HepG2 (cell line): ENCODE data around the gene MYL6B. TPM values are rescaled to one million over a fixed set of nuclear protein-coding genes. Genes with fewer than 3 reads are reported as not detected.
A peak's percentile ranks its signal among the peaks of the same experiment; 100 is the strongest.

ENCODE experiments used
- CAMTA2 ChIP-seq: sonication (generic); formaldehyde crosslinking; IDR thresholded peaks from 2 replicates; pipeline ENCODE4 v1.4.0; 2020; ENCODE audit warnings: mild to moderate bottlenecking, missing genetic modification reagents, borderline replicate concordance
- CCAR2 ChIP-seq: fragments of 200-400 bp; formaldehyde crosslinking; optimal IDR thresholded peaks from 2 replicates; pipeline ENCODE3; 2018; ENCODE audit warnings: low read depth, mild to moderate bottlenecking, low read length, moderate library complexity
- CSRNP1 ChIP-seq: sonication (generic); formaldehyde crosslinking; IDR thresholded peaks from 2 replicates; pipeline ENCODE4 v1.8.1; 2023; ENCODE audit warnings: mild to moderate bottlenecking, missing genetic modification reagents
- FOSL1 ChIP-seq: sonication (generic); formaldehyde crosslinking; IDR thresholded peaks from 2 replicates; pipeline ENCODE4 v1.9.0; 2021; ENCODE audit warnings: missing genetic modification reagents, borderline replicate concordance
- KLF11 ChIP-seq: IDR thresholded peaks from 2 replicates; pipeline ENCODE4 v1.6.1; 2016; ENCODE audit warnings: missing compliant biosample characterization
- MIER3 ChIP-seq: IDR thresholded peaks from 2 replicates; pipeline ENCODE4 v1.6.1; 2016; ENCODE audit warnings: missing compliant biosample characterization, borderline replicate concordance
- MXD1 ChIP-seq: sonication (generic); formaldehyde crosslinking; IDR thresholded peaks from 2 replicates; pipeline ENCODE4 v1.4.0; 2020; ENCODE audit warnings: mild to moderate bottlenecking, missing genetic modification reagents
- NKX3-1 ChIP-seq: sonication (generic); formaldehyde crosslinking; IDR thresholded peaks from 2 replicates; pipeline ENCODE4 v1.5.0; 2020; ENCODE audit warnings: missing genetic modification reagents
- PREB ChIP-seq: sonication (generic); formaldehyde crosslinking; IDR thresholded peaks from 2 replicates; pipeline ENCODE4 v1.4.0; 2020; ENCODE audit warnings: missing genetic modification reagents
- SOX13 ChIP-seq, 3 experiments: fragments of 450-650 bp in 1 of 3; sonication (generic) in 1 of 3; formaldehyde crosslinking in 1 of 3; IDR thresholded peaks in 2 of 3; conservative IDR thresholded peaks in 1 of 3; 2 replicates each; pipeline versions ENCODE4 v1.5.0 to v1.6.1; 2016 to 2020; ENCODE audit warnings: antibody characterized with exemption in 1 of 3, mild to moderate bottlenecking in 1 of 3, missing compliant biosample characterization in 1 of 3, missing genetic modification reagents in 1 of 3, moderate library complexity in 1 of 3
- THRA ChIP-seq: sonication (generic); formaldehyde crosslinking; IDR thresholded peaks from 2 replicates; pipeline ENCODE4 v1.4.0; 2020; ENCODE audit warnings: missing genetic modification reagents, borderline replicate concordance
- ZFX ChIP-seq: sonication (generic); formaldehyde crosslinking; IDR thresholded peaks from 2 replicates; pipeline ENCODE4 v1.4.0; 2020; ENCODE audit warnings: mild to moderate bottlenecking, low read depth, missing genetic modification reagents, moderate library complexity
- ZNF260 ChIP-seq: sonication (generic); formaldehyde crosslinking; IDR thresholded peaks from 2 replicates; pipeline ENCODE4 v1.4.0; 2020; ENCODE audit warnings: missing genetic modification reagents, low read depth, mild to moderate bottlenecking, borderline replicate concordance
- ZNF570 ChIP-seq: sonication (generic); formaldehyde crosslinking; IDR thresholded peaks from 2 replicates; pipeline ENCODE4 v1.4.0; 2020; ENCODE audit warnings: mild to moderate bottlenecking, missing genetic modification reagents, borderline replicate concordance
- ZNF577 ChIP-seq: sonication (generic); formaldehyde crosslinking; IDR thresholded peaks from 2 replicates; pipeline ENCODE4 v1.4.0; 2020; ENCODE audit warnings: mild to moderate bottlenecking, low read depth, missing genetic modification reagents, borderline replicate concordance
- polyA plus RNA-seq, 8 experiments: library from polyadenylated mRNA; depleted of rRNA in 3 of 8; stranded (reverse) in 7 of 8; unstranded in 1 of 8; fragments of >200 nt; fragmentation: Illumina TruSeq in 4 of 8; extraction: Trizol in 4 of 8; gene quantifications; 2 replicates each; pipeline versions ENCODE4 v1.2.1 to v1.2.3, GENCODE V29; 2011 to 2016; ENCODE audit warnings: low read depth in 4 of 8, missing spikeins in 1 of 8, mixed read lengths in 1 of 8; ENCODE audit not compliant: insufficient read depth in 1 of 8
- total RNA-seq, 5 experiments: library from RNA; depleted of rRNA; stranded (reverse); fragments of >200 nt; fragmentation: Illumina TruSeq; extraction: Trizol; gene quantifications; 2 replicates each; pipeline ENCODE4 v1.2.3, GENCODE V29; 2016; ENCODE audit warnings: low read depth in 1 of 5
- TF ChIP-seq, protein P1 (sequence below): sonication (generic); formaldehyde crosslinking; IDR thresholded peaks from 2 replicates; pipeline ENCODE4 v1.5.1; 2020; ENCODE audit warnings: mild to moderate bottlenecking, missing genetic modification reagents, borderline replicate concordance

The MYL6B gene
- total and polyA plus RNA-seq, 2 of the 13 experiments (the other 11 are each of a cell fraction or from before 2014, with no cell fraction given): 75.7 to 88.7 TPM

DNA sequence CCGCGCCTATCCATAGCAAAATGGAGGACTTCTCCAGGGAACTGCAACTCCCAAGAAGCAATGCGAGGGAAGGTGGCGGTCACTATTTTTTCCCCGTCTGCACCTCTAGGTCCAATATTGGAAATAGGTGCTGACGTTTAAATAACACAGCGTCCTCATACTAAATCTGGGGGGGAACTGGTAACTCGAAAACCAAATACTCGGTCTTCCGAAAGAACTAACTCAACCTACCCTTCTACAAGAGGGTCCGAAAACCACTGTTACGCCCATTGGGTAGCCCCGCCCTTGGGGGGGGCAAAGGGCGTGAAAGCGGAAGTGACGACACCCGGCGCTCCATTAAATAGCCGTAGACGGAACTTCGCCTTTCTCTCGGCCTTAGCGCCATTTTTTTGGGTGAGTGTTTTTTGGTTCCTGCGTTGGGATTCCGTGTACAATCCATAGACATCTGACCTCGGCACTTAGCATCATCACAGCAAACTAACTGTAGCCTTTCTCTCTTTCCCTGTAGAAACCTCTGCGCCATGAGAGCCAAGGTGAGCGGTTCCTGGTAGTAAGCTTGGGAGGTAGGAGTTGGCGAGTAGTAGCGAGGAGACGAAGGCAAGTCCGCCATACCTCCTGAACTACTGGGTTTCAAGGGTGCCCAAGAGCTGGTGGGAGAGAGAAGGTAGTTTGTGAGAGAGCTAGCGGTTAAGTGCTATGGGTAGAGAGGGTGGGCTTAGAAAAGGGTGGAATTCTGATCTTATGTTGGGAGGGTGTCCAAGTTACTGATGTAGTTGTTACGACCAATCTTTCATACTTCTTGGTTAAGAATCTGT, 35.9 kb upstream of the MYL6B start, which contains the start of gene RPL41 (continued):
- TF ChIP-seq, protein P1, sequence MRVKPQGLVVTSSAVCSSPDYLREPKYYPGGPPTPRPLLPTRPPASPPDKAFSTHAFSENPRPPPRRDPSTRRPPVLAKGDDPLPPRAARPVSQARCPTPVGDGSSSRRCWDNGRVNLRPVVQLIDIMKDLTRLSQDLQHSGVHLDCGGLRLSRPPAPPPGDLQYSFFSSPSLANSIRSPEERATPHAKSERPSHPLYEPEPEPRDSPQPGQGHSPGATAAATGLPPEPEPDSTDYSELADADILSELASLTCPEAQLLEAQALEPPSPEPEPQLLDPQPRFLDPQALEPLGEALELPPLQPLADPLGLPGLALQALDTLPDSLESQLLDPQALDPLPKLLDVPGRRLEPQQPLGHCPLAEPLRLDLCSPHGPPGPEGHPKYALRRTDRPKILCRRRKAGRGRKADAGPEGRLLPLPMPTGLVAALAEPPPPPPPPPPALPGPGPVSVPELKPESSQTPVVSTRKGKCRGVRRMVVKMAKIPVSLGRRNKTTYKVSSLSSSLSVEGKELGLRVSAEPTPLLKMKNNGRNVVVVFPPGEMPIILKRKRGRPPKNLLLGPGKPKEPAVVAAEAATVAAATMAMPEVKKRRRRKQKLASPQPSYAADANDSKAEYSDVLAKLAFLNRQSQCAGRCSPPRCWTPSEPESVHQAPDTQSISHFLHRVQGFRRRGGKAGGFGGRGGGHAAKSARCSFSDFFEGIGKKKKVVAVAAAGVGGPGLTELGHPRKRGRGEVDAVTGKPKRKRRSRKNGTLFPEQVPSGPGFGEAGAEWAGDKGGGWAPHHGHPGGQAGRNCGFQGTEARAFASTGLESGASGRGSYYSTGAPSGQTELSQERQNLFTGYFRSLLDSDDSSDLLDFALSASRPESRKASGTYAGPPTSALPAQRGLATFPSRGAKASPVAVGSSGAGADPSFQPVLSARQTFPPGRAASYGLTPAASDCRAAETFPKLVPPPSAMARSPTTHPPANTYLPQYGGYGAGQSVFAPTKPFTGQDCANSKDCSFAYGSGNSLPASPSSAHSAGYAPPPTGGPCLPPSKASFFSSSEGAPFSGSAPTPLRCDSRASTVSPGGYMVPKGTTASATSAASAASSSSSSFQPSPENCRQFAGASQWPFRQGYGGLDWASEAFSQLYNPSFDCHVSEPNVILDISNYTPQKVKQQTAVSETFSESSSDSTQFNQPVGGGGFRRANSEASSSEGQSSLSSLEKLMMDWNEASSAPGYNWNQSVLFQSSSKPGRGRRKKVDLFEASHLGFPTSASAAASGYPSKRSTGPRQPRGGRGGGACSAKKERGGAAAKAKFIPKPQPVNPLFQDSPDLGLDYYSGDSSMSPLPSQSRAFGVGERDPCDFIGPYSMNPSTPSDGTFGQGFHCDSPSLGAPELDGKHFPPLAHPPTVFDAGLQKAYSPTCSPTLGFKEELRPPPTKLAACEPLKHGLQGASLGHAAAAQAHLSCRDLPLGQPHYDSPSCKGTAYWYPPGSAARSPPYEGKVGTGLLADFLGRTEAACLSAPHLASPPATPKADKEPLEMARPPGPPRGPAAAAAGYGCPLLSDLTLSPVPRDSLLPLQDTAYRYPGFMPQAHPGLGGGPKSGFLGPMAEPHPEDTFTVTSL: no peak
- TF ChIP-seq CSRNP1 (CRISPR knock-in tag) (peak; percentile 79), CCAR2 (no peak), ZNF577 (peak; percentile 80; the same call in 1 of the 2 replicates), THRA (CRISPR knock-in tag) (peak; percentile 53; the same call in 1 of the 2 replicates), NKX3-1 (peak; percentile 25; the same call in 1 of the 2 replicates), ZNF570 (CRISPR knock-in tag) (no peak), FOSL1 (CRISPR knock-in tag) (no peak), MIER3 (CRISPR knock-in tag) (peak; percentile 87; the same call in 1 of the 2 replicates), SOX13 (IDR thresholded peaks at IDR 0.05) (0 out of 2 replicates have a peak, but pooled peaks have one; percentile 21), SOX13 (CRISPR knock-in tag; conservative IDR thresholded peaks at IDR 0.05 in 1 of 2, IDR thresholded peaks at IDR 0.05 in 1 of 2) (peak in 1 of 2 experiments; percentile 44; a peak in 2 of 4 replicates), ZFX (CRISPR knock-in tag) (peak; percentile 85), CAMTA2 (CRISPR knock-in tag) (no peak), ZNF260 (CRISPR knock-in tag) (no peak), KLF11 (CRISPR knock-in tag) (0 out of 2 replicates have a peak, but pooled peaks have one; percentile 68), MXD1 (CRISPR knock-in tag) (peak; percentile 61; the same call in 1 of the 2 replicates), PREB (CRISPR knock-in tag) (no peak)
